ENCODE measurements around the gene C17orf107. TPM values are rescaled to one million over a fixed set of nuclear protein-coding genes. Genes with fewer than 3 reads are reported as not detected.
A peak's percentile ranks its signal among the peaks of the same experiment; 100 is the strongest.

Gene C17orf107
- total and polyA plus RNA-seq, 4 donors, result 0.19 to 5.9 (median 1.7) TPM

DNA sequence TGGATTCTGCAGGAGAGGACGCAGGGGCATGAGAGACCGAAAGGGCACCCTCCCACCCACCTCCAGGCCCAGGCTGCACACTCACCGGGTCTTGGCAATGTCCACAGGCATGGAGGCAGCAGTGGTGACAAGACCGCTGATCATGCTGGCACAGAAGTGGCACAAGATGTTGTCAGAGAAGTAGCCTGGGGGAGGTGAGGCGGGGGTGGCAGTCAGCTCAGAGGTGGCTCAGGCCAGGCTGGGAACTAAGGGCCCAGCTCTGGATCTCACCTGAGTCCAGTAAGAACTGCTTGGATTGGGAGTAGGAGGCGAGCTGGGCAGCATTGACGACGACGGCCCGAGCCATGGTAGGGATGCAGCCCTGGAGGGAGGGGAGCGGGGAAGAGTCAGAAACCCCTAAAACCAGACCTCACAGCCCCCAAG is 38.7 kb downstream of the C17orf107 start:
- peaks cover 8 to 47% (median 33%) of the 10 kb centered on the region in 4 donors for H3K4me1 ChIP-seq (ENCODE audit: control insufficient read depth in 4 of 4, insufficient read depth in 4 of 4, low read length in 3 of 4)
- no peak overlapping the region for H3K27ac ChIP-seq (ENCODE audit: low read depth in 1 of 2, low read length in 2 of 2)
- no peak for DNase-seq (ENCODE audit: low spot score)
- WGBS, result 95% methylated on average over 11 of the region's 11 CpGs
- no peaks in the 10 kb centered on the region for H3K27me3 ChIP-seq (ENCODE audit: control insufficient read depth in 4 of 4, insufficient read depth in 4 of 4, low read length in 3 of 4)
- H3K36me3 ChIP-seq (ENCODE audit: control insufficient read depth in 4 of 4, insufficient read depth in 3 of 4, low read depth in 1 of 4, low read length in 3 of 4), result peaks cover 1 to 16% (median 11%) of the 10 kb centered on the region in 4 donors
- H3K9me3 ChIP-seq (ENCODE audit: control insufficient read depth in 4 of 4, low read length in 3 of 4), result no peaks in the 10 kb centered on the region
- TF ChIP-seq NR2F2 (IDR thresholded peaks at IDR 0.05) (no peak), FOXA2 (IDR thresholded peaks at IDR 0.05) (no peak), EGR1 (IDR thresholded peaks at IDR 0.05; ENCODE audit: low read depth in 2 of 2) (no peak), GABPA (IDR thresholded peaks at IDR 0.05 in 1 of 2, conservative IDR thresholded peaks at IDR 0.05 in 1 of 2) (no peak), HNF4A (conservative IDR thresholded peaks at IDR 0.05) (no peak), YY1 (IDR thresholded peaks at IDR 0.05) (no peak), FOXA1 (IDR thresholded peaks at IDR 0.05) (no peak), HNF4G (IDR thresholded peaks at IDR 0.05) (no peak), TAF1 (conservative IDR thresholded peaks at IDR 0.05) (no peak), RXRA (IDR thresholded peaks at IDR 0.05) (no peak), JUND (IDR thresholded peaks at IDR 0.05) (no peak)
- TF ChIP-seq, protein P1, sequence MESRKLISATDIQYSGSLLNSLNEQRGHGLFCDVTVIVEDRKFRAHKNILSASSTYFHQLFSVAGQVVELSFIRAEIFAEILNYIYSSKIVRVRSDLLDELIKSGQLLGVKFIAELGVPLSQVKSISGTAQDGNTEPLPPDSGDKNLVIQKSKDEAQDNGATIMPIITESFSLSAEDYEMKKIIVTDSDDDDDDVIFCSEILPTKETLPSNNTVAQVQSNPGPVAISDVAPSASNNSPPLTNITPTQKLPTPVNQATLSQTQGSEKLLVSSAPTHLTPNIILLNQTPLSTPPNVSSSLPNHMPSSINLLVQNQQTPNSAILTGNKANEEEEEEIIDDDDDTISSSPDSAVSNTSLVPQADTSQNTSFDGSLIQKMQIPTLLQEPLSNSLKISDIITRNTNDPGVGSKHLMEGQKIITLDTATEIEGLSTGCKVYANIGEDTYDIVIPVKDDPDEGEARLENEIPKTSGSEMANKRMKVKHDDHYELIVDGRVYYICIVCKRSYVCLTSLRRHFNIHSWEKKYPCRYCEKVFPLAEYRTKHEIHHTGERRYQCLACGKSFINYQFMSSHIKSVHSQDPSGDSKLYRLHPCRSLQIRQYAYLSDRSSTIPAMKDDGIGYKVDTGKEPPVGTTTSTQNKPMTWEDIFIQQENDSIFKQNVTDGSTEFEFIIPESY (IDR thresholded peaks at IDR 0.05), result no peak
- TF ChIP-seq, protein P2, sequence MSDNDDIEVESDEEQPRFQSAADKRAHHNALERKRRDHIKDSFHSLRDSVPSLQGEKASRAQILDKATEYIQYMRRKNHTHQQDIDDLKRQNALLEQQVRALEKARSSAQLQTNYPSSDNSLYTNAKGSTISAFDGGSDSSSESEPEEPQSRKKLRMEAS (IDR thresholded peaks at IDR 0.05), result no peak
- TF ChIP-seq, protein P3, sequence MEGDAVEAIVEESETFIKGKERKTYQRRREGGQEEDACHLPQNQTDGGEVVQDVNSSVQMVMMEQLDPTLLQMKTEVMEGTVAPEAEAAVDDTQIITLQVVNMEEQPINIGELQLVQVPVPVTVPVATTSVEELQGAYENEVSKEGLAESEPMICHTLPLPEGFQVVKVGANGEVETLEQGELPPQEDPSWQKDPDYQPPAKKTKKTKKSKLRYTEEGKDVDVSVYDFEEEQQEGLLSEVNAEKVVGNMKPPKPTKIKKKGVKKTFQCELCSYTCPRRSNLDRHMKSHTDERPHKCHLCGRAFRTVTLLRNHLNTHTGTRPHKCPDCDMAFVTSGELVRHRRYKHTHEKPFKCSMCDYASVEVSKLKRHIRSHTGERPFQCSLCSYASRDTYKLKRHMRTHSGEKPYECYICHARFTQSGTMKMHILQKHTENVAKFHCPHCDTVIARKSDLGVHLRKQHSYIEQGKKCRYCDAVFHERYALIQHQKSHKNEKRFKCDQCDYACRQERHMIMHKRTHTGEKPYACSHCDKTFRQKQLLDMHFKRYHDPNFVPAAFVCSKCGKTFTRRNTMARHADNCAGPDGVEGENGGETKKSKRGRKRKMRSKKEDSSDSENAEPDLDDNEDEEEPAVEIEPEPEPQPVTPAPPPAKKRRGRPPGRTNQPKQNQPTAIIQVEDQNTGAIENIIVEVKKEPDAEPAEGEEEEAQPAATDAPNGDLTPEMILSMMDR (IDR thresholded peaks at IDR 0.05; ENCODE audit: low read depth, low read length, missing input control), result no peak
- TF ChIP-seq, protein P4, sequence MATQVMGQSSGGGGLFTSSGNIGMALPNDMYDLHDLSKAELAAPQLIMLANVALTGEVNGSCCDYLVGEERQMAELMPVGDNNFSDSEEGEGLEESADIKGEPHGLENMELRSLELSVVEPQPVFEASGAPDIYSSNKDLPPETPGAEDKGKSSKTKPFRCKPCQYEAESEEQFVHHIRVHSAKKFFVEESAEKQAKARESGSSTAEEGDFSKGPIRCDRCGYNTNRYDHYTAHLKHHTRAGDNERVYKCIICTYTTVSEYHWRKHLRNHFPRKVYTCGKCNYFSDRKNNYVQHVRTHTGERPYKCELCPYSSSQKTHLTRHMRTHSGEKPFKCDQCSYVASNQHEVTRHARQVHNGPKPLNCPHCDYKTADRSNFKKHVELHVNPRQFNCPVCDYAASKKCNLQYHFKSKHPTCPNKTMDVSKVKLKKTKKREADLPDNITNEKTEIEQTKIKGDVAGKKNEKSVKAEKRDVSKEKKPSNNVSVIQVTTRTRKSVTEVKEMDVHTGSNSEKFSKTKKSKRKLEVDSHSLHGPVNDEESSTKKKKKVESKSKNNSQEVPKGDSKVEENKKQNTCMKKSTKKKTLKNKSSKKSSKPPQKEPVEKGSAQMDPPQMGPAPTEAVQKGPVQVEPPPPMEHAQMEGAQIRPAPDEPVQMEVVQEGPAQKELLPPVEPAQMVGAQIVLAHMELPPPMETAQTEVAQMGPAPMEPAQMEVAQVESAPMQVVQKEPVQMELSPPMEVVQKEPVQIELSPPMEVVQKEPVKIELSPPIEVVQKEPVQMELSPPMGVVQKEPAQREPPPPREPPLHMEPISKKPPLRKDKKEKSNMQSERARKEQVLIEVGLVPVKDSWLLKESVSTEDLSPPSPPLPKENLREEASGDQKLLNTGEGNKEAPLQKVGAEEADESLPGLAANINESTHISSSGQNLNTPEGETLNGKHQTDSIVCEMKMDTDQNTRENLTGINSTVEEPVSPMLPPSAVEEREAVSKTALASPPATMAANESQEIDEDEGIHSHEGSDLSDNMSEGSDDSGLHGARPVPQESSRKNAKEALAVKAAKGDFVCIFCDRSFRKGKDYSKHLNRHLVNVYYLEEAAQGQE (IDR thresholded peaks at IDR 0.05), result no peak
- H3K9ac ChIP-seq (ENCODE audit: low read depth in 1 of 2, low read length in 2 of 2), result peak overlapping the region in 1 of 2 donors; percentile 69
- H3K4me3 ChIP-seq (ENCODE audit: low read depth in 1 of 3, low read length in 3 of 3), result no peak overlapping the region
